NCI-H2107 treated with DMSO at 0.1 percent for 48 hours (cell line): ENCODE data around the gene SLC30A3.
"Not testable (repeated sequence)": the region's sequence is repeated elsewhere in the genome, so short reads cannot be mapped to it uniquely, and the experiment has no call there.

Source experiments
- DNase-seq: peaks from one replicate; lab custom pipeline; 2025; ENCODE audit not compliant: unreplicated experiment; lab: John Stamatoyannopoulos, UW

The SLC30A3 gene

GRCh38 chr2:27288610-27289009 lies 25.8 kb upstream of the SLC30A3 start:
- no peak for DNase-seq

- DNase-seq = no peak
Measured at GRCh38 chr2:27285481-27285880, 22.6 kb upstream of the SLC30A3 start.

GRCh38 chr2:27284996-27285395 lies 22.1 kb upstream of the SLC30A3 start:
- no peak for DNase-seq

GRCh38 chr2:27282892-27283291 lies 20.0 kb upstream of the SLC30A3 start:
- DNase-seq = no peak

- no peak for DNase-seq
Measured at GRCh38 chr2:27281855-27282559, 19.2 kb upstream of the SLC30A3 start, which contains the start of gene TRIM54. Gene TRIM54, plus strand, starts transcription at chr2:27282429. Its CDS starts 303 bp downstream, at chr2:27282732.

- DNase-seq = no peak
Measured at GRCh38 chr2:27281442-27281841, 18.6 kb upstream of the SLC30A3 start.

GRCh38 chr2:27280826-27281225 lies 18.0 kb upstream of the SLC30A3 start:
- no peak for DNase-seq

- no peak for DNase-seq
Measured at GRCh38 chr2:27278010-27278409, 15.2 kb upstream of the SLC30A3 start.

- DNase-seq = no peak
Measured at GRCh38 chr2:27275211-27276150, 12.6 kb upstream of the SLC30A3 start, which contains the start of gene DNAJC5G. Gene DNAJC5G, plus strand, starts transcription at chr2:27275433. Its CDS starts 1,296 bp downstream, at chr2:27276729.

- DNase-seq = not testable (repeated sequence)
Measured at GRCh38 chr2:27272537-27273522, 10.0 kb upstream of the SLC30A3 start.

- no peak for DNase-seq
Measured at GRCh38 chr2:27271631-27272340, 8.9 kb upstream of the SLC30A3 start.

GRCh38 chr2:27270670-27271069 lies 7.8 kb upstream of the SLC30A3 start:
- no peak for DNase-seq

- no peak for DNase-seq
Measured at GRCh38 chr2:27270131-27270530, 7.3 kb upstream of the SLC30A3 start.

GRCh38 chr2:27268296-27268695 lies 5.4 kb upstream of the SLC30A3 start:
- DNase-seq = not testable (repeated sequence)

GRCh38 chr2:27265536-27265870 lies 2.7 kb upstream of the SLC30A3 start:
- DNase-seq = no peak

GRCh38 chr2:27264753-27265535 lies 2.1 kb upstream of the SLC30A3 start:
- peak; percentile 56 for DNase-seq

GRCh38 chr2:27264253-27264752 lies 1.5 kb upstream of the SLC30A3 start:
- DNase-seq = no peak

GRCh38 chr2:27263287-27264252 lies 723 bp upstream of the SLC30A3 start:
- DNase-seq = no peak
